ENCODE data around the gene SMIM41. TPM values are rescaled to one million over a fixed set of nuclear protein-coding genes. Genes with fewer than 3 reads are reported as not detected.

The SMIM41 gene
- total and polyA plus RNA-seq, 10 donors = 0.64 to 8.1 (median 2.0) TPM

DNA sequence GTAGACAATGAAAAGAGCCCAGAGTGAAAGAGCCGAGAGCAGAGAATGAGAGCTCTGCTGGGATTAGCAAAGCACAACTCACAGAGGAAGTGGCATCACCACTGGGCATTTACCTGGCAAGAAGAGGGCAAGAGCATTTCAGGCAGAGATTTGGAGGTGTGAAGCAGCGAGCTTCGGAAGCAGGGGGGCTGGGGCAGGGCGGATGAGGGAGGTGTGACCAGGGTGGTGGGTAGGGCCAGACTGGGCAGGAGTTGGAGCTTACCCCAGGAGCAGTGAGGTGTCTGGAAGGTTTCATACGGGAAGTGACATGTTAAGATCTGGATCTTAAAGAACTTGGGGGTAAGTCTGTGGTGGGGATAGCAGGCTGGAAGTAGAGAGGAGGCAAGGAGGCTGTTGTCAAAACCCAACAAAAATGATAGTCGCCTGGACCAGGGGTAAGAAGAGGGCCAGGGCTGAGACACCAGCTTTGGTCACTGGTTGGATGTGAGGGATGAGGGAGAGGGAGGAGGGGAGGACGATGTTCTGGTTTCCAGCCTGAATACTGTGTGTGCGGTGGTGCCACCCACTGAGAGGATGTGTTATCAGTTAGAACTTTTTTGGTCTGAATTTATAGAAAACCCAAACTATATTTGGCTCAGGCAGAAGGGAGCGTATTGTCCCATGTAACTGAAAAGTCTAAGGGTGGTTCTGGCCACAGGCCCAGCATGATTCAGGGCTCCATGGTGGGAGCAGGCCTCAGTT is 5.2 kb downstream of the SMIM41 start:
- Histone ChIP-seq H3K27me3 (replicated peaks in 1 of 7) (peaks cover 0 to 13% (median 0%) of the 10 kb centered on the region in 7 donors), H3K27ac (no peak overlapping the region), H3K9me3 (no peaks in the 10 kb centered on the region), H3K4me3 (no peak overlapping the region), H3K4me1 (peaks cover 28 to 50% (median 38%) of the 10 kb centered on the region in 6 donors), H3K36me3 (peaks cover 0 to 8% (median 0%) of the 10 kb centered on the region in 6 donors)
- intact Hi-C loops (cut with DNase I; ENCODE audit: low total_unique reads) = no loop called here
- TF ChIP-seq, protein P1, sequence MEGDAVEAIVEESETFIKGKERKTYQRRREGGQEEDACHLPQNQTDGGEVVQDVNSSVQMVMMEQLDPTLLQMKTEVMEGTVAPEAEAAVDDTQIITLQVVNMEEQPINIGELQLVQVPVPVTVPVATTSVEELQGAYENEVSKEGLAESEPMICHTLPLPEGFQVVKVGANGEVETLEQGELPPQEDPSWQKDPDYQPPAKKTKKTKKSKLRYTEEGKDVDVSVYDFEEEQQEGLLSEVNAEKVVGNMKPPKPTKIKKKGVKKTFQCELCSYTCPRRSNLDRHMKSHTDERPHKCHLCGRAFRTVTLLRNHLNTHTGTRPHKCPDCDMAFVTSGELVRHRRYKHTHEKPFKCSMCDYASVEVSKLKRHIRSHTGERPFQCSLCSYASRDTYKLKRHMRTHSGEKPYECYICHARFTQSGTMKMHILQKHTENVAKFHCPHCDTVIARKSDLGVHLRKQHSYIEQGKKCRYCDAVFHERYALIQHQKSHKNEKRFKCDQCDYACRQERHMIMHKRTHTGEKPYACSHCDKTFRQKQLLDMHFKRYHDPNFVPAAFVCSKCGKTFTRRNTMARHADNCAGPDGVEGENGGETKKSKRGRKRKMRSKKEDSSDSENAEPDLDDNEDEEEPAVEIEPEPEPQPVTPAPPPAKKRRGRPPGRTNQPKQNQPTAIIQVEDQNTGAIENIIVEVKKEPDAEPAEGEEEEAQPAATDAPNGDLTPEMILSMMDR (IDR thresholded peaks at IDR 0.05 in 8 of 11, conservative IDR thresholded peaks at IDR 0.05 in 3 of 11) = no peak
- no peak for TF ChIP-seq POLR2A (IDR thresholded peaks at IDR 0.05)
- no peak for TF ChIP-seq POLR2AphosphoS5 (IDR thresholded peaks at IDR 0.05)
- DNase-seq = peak; percentile 36
- 86 to 91% (median 89%) methylated on average over 9 of the region's 9 CpGs for WGBS, 5 donors

DNA sequence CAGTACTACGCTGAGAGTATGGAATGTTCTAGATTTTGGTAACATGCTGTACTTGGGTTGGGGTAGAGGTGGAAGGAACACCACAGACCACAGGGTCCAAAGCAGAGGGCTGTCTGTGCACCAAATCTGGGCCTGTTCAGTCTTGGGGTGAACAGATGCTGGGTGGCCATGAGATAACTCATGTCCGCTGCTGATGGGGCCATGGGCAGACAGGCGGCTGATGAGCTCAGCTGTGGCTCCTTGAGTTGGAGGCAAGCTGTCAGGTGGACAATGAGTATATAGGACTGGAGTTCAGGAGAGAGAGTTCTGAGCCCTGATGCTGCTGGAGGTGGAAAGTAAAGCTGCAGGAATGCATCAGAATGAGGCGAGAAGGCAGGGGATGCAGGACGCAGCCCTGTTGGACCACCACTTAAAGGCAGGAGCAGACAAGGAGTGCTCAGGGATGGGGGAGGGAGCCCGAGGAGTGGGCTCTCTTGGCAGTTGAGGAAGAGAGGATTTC is 6.2 kb downstream of the SMIM41 start:
- Histone ChIP-seq H3K4me3 (no peak overlapping the region), H3K9me3 (no peaks in the 10 kb centered on the region), H3K4me1 (peaks cover 26 to 39% (median 30%) of the 10 kb centered on the region in 6 donors), H3K27me3 (replicated peaks in 1 of 7) (peaks cover 0 to 23% (median 0%) of the 10 kb centered on the region in 7 donors), H3K36me3 (no peaks in the 10 kb centered on the region), H3K27ac (no peak overlapping the region)
- no peak for TF ChIP-seq POLR2AphosphoS5 (IDR thresholded peaks at IDR 0.05)
- TF ChIP-seq POLR2A (IDR thresholded peaks at IDR 0.05) = no peak
- TF ChIP-seq, protein P1 (IDR thresholded peaks at IDR 0.05 in 8 of 11, conservative IDR thresholded peaks at IDR 0.05 in 3 of 11) = no peak
- intact Hi-C loops (cut with DNase I; ENCODE audit: low total_unique reads) = no loop called here
- WGBS, 5 donors = 86 to 98% (median 87%) methylated on average over 6 of the region's 6 CpGs
- DNase-seq = peak; percentile 43

DNA sequence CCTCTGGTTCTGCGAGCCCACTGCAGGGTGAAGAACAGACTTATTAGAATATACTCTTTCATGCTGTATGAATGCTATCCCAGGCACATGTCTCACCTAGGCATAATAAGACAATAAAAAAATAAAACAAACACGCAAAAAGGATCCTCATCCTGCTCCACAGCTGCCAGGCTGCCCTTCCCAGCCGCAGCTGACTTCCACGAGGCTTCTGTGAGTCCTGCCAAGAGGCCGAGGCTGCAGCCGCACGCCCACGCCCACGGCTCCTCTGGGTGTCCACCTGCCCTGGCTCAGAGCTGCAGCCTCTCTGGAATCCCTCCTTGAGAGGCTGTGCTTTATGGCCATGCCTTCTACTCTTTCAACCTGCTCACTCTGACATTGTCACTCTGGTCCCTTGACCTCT is 6.9 kb downstream of the SMIM41 start:
- no peak overlapping the region for H3K4me3 ChIP-seq
- H3K27ac ChIP-seq = no peak overlapping the region
- DNase-seq = peak; percentile 71
- intact Hi-C loops (cut with DNase I; ENCODE audit: low total_unique reads) = no loop called here
- H3K4me1 ChIP-seq = peaks cover 20 to 33% (median 24%) of the 10 kb centered on the region in 6 donors
- H3K36me3 ChIP-seq = no peaks in the 10 kb centered on the region
- peaks cover 0 to 23% (median 0%) of the 10 kb centered on the region in 7 donors for H3K27me3 ChIP-seq (replicated peaks in 1 of 7)
- H3K9me3 ChIP-seq = no peaks in the 10 kb centered on the region
- no peak for TF ChIP-seq POLR2A (IDR thresholded peaks at IDR 0.05)
- TF ChIP-seq, protein P1 (IDR thresholded peaks at IDR 0.05 in 8 of 11, conservative IDR thresholded peaks at IDR 0.05 in 3 of 11) = no peak
- no peak for TF ChIP-seq POLR2AphosphoS5 (IDR thresholded peaks at IDR 0.05)
- 64 to 78% (median 67%) methylated on average over 9 of the region's 9 CpGs for WGBS, 5 donors
